ENCODE measurements around the gene FSTL1.

The FSTL1 gene

DNA sequence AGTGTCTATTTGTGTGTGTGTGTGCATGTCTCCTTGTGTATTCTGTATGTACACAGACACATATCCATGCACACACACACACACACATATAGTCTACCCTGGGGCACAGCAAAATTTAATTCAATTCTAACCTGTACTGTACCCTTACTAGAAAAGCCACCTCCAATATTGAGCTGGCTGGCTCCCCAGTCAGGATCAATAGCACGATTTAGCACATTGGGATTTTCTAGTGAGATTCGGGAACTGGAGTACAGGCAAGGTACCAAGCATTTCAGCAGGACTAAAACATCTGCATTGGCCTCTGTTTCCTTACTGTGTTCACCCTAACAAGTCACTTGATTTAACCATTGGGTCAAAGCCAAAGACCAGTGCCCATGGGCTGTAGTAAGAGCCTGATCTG is 13.2 kb downstream of the FSTL1 start:
- no peak for DNase-seq (ENCODE audit: extremely low read depth, low read depth)
- H3K4me3 ChIP-seq (replicated peaks; ENCODE audit: low read depth, low read length): no peak overlapping the region
- TF ChIP-seq, protein P1, sequence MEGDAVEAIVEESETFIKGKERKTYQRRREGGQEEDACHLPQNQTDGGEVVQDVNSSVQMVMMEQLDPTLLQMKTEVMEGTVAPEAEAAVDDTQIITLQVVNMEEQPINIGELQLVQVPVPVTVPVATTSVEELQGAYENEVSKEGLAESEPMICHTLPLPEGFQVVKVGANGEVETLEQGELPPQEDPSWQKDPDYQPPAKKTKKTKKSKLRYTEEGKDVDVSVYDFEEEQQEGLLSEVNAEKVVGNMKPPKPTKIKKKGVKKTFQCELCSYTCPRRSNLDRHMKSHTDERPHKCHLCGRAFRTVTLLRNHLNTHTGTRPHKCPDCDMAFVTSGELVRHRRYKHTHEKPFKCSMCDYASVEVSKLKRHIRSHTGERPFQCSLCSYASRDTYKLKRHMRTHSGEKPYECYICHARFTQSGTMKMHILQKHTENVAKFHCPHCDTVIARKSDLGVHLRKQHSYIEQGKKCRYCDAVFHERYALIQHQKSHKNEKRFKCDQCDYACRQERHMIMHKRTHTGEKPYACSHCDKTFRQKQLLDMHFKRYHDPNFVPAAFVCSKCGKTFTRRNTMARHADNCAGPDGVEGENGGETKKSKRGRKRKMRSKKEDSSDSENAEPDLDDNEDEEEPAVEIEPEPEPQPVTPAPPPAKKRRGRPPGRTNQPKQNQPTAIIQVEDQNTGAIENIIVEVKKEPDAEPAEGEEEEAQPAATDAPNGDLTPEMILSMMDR (IDR thresholded peaks at IDR 0.05; ENCODE audit: low read depth, low read length, missing control alignments): no peak

DNA sequence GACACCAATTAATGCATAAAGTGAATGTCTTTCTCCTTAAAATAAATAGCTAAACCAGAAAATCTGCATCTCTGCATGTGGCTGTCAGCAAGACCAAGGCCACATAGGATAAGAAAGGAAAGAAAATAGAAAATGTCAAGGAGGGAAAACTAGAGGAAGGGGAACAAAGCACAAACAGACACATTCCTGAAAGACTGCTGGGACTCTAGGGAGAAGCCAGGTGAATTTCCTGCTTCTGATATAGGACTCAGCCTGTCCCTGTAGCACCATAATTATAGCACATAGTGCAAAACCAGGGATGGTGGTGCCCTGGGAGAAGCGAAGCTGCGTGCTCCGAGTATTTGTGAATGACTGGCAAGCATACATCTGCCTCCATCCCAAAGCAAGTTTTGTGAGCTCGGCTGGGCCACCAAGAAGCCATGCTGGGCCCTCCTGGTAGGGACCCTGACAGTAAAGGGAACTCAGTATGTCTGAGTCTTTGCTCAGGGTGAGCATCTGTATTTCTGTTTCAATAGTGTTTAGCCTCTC is 14.2 kb downstream of the FSTL1 start:
- TF ChIP-seq, protein P1 (IDR thresholded peaks at IDR 0.05; ENCODE audit: low read depth, low read length, missing control alignments): no peak
- DNase-seq (ENCODE audit: extremely low read depth, low read depth): no peak
- H3K4me3 ChIP-seq (replicated peaks; ENCODE audit: low read depth, low read length): no peak overlapping the region

DNA sequence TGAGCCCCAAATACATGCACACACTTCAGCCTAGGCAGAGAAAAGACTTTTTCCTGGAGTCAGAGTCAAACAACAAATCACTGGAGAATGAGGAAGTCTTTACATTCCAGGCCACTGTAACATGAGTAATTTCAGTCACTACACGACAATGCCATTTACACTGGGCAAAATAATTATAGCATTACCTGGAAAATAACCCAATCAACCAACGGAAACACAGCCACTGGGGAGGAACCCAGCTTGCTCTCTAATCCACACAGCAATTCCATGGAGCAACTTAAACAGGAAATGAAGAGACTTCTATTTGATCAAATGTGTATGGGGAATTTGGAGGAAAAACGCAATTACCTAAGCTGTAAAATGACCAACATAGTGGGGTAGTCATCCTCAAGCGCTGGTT is 15.2 kb downstream of the FSTL1 start:
- DNase-seq (ENCODE audit: extremely low read depth, low read depth): no peak

DNA sequence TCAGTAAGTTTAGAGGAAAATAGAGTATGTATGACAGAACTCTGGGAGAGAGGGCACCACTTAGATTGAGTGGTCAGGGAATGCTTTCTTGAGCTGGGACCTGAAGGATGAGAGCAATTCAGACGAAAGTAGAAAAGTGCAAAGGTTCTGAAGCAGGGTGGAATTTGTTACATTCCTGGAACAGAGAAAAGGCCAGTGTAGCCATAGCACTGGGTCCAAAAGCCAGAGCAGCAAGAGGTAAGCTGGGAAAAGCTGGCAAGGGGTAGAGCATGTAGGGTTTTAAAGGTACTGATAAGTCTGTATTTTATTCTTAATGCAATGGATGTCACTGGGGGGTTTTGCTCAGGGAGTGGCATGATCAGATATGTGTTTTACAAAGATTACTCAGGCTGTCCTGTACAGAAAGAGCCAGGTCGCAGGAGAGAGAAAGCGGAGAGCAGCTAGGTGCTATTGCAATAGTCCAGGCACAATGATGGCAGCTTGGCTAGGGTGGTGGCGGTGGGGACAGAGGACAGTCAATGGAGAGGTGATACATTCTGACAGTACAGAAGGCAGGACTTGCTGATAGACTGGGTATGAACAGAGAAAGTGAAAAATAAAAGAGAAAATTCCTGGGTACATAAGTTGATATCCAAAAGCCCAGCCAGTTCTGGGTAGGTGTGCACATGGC is 17.0 kb downstream of the FSTL1 start:
- TF ChIP-seq, protein P1 (IDR thresholded peaks at IDR 0.05; ENCODE audit: low read depth, low read length, missing control alignments): no peak
- H3K4me3 ChIP-seq (replicated peaks; ENCODE audit: low read depth, low read length): no peak overlapping the region
- no peak for DNase-seq (ENCODE audit: extremely low read depth, low read depth)

More for the DNA sequence above, 15.2 kb downstream of the FSTL1 start:
- no peak overlapping the region for H3K4me3 ChIP-seq (replicated peaks; ENCODE audit: low read depth, low read length)
- TF ChIP-seq, protein P1 (IDR thresholded peaks at IDR 0.05; ENCODE audit: low read depth, low read length, missing control alignments): no peak

DNA sequence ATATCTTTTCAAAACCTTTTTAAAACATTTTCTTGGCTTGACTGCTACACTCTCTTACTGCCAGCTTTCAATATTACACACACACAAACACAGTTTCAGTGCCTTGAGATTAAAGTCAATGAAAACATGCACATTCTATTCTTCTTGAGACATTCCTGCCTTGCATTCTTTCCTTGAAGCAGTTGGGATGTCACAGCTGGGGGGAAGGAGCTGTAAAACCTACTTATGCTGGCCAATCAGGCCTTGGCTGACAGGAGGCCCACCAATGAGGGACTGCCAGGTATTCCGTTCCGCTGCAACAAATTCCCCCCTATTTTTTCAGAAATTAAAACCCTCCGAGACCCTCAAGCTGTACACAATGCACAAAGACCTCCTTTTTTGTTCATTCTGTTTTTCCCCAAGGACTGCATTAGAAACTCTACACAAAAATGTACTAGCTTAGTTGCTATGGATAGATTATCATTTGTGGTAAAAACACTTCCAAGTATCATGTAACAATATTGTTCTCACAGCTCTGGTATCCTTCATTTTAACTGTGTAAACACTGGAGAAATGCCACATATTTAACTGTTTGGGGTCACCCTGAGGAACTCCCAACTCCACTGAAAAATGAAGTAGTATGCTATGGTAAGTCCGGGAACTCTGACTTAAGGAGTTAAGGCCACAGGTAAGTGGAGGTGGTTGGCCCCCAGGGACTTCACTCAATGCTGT is 18.5 kb downstream of the FSTL1 start:
- DNase-seq (ENCODE audit: extremely low read depth, low read depth): no peak
- TF ChIP-seq, protein P1 (IDR thresholded peaks at IDR 0.05; ENCODE audit: low read depth, low read length, missing control alignments): no peak
- no peak overlapping the region for H3K4me3 ChIP-seq (replicated peaks; ENCODE audit: low read depth, low read length)

DNA sequence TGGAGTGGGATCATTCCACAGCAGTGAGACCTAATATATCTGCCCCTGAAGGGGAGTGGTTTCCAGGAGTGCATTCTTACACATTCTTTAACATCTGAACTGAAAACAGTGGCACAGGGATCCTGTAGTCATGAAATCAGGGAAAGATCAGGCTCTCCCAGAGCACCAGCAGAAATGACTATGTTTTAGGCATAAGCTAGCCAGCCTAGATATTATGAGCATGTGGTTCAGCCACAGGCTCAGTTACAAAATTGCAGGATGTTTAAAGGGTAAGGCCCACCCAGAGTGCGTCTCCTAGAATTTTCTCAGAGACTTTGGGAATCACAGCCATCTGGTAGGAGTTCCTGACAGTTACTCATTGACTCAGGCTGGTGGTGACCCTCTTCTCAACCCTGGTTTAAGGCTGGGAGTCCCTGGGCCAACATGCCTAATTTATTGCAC is 20.9 kb downstream of the FSTL1 start:
- TF ChIP-seq, protein P1 (IDR thresholded peaks at IDR 0.05; ENCODE audit: low read depth, low read length, missing control alignments): no peak
- DNase-seq (ENCODE audit: extremely low read depth, low read depth): peak; percentile 79

More for the DNA sequence above, 20.9 kb downstream of the FSTL1 start:
- no peak overlapping the region for H3K4me3 ChIP-seq (replicated peaks; ENCODE audit: low read depth, low read length)

Measured in HFF-Myc (cell line).